K562 (cell line): ENCODE data around the gene KIF9. TPM values are rescaled to one million over a fixed set of nuclear protein-coding genes. Genes with fewer than 3 reads are reported as not detected.

Experiments used
- MYC ChIP-seq, 2 experiments: fragments of 250-450 bp in 1 of 2; sonication (Bioruptor Pico) in 1 of 2; IDR thresholded peaks; 2 replicates each; pipeline versions ENCODE4 v1.5.1 to v1.6.1; 2012 to 2021; ENCODE audit warnings: low read depth in 2 of 2, borderline replicate concordance in 1 of 2, improper control_type of control experiment in 1 of 2, low read length in 1 of 2, mild to moderate bottlenecking in 1 of 2, moderate library complexity in 1 of 2
- polyA plus RNA-seq, 8 experiments: library from polyadenylated mRNA; depleted of rRNA in 4 of 8; stranded (reverse) in 5 of 8; unstranded in 3 of 8; fragments of >200 nt; fragmentation: Nextera tagmentation in 2 of 8; fragmentation: Illumina TruSeq in 1 of 8; extraction: Ambion mirVana in 2 of 8; extraction: Trizol in 1 of 8; gene quantifications; 2 replicates each; pipeline versions ENCODE4 v1.2.1 to v1.2.3, GENCODE V29; 2011 to 2014; ENCODE audit warnings: inconsistent platforms in 1 of 8, missing spikeins in 1 of 8
- total RNA-seq, 7 experiments: library from RNA; depleted of rRNA in 6 of 7; stranded (reverse); fragments of >200 nt in 6 of 7; fragmentation: Illumina TruSeq in 2 of 7; extraction: Trizol in 2 of 7; gene quantifications; 2 replicates each; pipeline versions ENCODE4 v1.2.1 to v1.2.3, GENCODE V29; 2011 to 2021; ENCODE audit warnings: low replicate concordance in 1 of 7
- TF ChIP-seq, protein P1 (sequence below): fragments of 250-450 bp; sonication (Bioruptor Pico); IDR thresholded peaks from 2 replicates; pipeline ENCODE4 v1.4.0; 2020; ENCODE audit warnings: mild to moderate bottlenecking, moderate library complexity
- TF ChIP-seq, protein P2 (sequence below): fragments of 450-650 bp; IDR thresholded peaks from 2 replicates; pipeline ENCODE4 v1.6.1; 2017; ENCODE audit warnings: antibody characterized with exemption, mild to moderate bottlenecking
- TF ChIP-seq, protein P3 (sequence below): fragments of 450-650 bp; formaldehyde crosslinking; conservative IDR thresholded peaks from 2 replicates; pipeline ENCODE4 v1.4.0; 2022; ENCODE audit warnings: mild to moderate bottlenecking, missing genetic modification characterization

KIF9 gene
- total and polyA plus RNA-seq, 9 of the 15 experiments (the other 6 are each of a cell fraction or from before 2014, with no cell fraction given) = 16.9 to 56.9 (median 25.0) TPM

DNA sequence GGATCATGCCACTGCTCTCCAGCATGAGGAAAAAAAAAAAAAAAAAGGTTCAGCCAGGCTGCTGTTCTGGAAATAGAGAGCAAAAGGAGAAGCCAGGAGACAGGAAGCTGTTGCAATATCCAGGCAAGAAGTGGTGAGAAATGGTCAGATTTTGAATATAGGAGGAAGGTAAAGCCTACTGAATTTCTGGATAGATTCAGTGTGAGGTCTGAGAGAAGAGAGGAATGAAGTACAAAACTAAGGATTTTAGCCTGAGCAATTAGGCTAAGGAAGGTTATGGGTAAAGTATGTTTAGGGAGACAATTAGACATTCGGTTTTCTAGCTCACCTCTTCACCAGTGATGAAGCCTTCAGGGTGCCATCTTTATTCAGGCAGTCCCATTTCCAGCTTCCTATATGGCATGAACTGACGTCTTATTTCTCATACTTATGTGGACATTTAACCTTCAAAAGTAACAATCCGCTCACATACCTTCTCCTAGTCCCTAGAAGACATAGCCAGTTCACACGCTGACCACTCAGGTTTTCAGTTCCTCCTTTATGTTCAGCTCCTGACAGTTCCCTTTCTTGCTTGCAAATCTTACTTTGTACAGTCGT lies 57.2 kb downstream of the KIF9 start (continued):
- TF ChIP-seq, protein P1, sequence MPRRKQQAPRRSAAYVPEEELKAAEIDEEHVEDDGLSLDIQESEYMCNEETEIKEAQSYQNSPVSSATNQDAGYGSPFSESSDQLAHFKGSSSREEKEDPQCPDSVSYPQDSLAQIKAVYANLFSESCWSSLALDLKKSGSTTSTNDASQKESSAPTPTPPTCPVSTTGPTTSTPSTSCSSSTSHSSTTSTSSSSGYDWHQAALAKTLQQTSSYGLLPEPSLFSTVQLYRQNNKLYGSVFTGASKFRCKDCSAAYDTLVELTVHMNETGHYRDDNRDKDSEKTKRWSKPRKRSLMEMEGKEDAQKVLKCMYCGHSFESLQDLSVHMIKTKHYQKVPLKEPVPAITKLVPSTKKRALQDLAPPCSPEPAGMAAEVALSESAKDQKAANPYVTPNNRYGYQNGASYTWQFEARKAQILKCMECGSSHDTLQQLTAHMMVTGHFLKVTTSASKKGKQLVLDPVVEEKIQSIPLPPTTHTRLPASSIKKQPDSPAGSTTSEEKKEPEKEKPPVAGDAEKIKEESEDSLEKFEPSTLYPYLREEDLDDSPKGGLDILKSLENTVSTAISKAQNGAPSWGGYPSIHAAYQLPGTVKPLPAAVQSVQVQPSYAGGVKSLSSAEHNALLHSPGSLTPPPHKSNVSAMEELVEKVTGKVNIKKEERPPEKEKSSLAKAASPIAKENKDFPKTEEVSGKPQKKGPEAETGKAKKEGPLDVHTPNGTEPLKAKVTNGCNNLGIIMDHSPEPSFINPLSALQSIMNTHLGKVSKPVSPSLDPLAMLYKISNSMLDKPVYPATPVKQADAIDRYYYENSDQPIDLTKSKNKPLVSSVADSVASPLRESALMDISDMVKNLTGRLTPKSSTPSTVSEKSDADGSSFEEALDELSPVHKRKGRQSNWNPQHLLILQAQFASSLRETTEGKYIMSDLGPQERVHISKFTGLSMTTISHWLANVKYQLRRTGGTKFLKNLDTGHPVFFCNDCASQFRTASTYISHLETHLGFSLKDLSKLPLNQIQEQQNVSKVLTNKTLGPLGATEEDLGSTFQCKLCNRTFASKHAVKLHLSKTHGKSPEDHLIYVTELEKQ (CRISPR knock-in tag) = peak; percentile 77
- 0 out of 2 replicates have a peak, but pooled peaks have one; percentile 32 for TF ChIP-seq MYC (IDR thresholded peaks at IDR 0.05; ENCODE audit: low read depth, low read length)
- TF ChIP-seq MYC (CRISPR knock-in tag; IDR thresholded peaks at IDR 0.05; ENCODE audit: borderline replicate concordance, low read depth) = 0 out of 2 replicates have a peak, but pooled peaks have one; percentile 53
- TF ChIP-seq, protein P2, sequence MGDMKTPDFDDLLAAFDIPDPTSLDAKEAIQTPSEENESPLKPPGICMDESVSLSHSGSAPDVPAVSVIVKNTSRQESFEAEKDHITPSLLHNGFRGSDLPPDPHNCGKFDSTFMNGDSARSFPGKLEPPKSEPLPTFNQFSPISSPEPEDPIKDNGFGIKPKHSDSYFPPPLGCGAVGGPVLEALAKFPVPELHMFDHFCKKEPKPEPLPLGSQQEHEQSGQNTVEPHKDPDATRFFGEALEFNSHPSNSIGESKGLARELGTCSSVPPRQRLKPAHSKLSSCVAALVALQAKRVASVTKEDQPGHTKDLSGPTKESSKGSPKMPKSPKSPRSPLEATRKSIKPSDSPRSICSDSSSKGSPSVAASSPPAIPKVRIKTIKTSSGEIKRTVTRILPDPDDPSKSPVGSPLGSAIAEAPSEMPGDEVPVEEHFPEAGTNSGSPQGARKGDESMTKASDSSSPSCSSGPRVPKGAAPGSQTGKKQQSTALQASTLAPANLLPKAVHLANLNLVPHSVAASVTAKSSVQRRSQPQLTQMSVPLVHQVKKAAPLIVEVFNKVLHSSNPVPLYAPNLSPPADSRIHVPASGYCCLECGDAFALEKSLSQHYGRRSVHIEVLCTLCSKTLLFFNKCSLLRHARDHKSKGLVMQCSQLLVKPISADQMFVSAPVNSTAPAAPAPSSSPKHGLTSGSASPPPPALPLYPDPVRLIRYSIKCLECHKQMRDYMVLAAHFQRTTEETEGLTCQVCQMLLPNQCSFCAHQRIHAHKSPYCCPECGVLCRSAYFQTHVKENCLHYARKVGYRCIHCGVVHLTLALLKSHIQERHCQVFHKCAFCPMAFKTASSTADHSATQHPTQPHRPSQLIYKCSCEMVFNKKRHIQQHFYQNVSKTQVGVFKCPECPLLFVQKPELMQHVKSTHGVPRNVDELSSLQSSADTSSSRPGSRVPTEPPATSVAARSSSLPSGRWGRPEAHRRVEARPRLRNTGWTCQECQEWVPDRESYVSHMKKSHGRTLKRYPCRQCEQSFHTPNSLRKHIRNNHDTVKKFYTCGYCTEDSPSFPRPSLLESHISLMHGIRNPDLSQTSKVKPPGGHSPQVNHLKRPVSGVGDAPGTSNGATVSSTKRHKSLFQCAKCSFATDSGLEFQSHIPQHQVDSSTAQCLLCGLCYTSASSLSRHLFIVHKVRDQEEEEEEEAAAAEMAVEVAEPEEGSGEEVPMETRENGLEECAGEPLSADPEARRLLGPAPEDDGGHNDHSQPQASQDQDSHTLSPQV = 0 out of 2 replicates have a peak, but pooled peaks have one; percentile 51
- TF ChIP-seq, protein P3, sequence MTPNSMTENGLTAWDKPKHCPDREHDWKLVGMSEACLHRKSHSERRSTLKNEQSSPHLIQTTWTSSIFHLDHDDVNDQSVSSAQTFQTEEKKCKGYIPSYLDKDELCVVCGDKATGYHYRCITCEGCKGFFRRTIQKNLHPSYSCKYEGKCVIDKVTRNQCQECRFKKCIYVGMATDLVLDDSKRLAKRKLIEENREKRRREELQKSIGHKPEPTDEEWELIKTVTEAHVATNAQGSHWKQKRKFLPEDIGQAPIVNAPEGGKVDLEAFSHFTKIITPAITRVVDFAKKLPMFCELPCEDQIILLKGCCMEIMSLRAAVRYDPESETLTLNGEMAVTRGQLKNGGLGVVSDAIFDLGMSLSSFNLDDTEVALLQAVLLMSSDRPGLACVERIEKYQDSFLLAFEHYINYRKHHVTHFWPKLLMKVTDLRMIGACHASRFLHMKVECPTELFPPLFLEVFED (CRISPR knock-in tag) = peak; percentile 80; the same call in 1 of the 2 replicates
